ENCODE results near the gene LRP1. TPM values are rescaled to one million over a fixed set of nuclear protein-coding genes. Genes with fewer than 3 reads are reported as not detected.

LRP1 gene
- polyA plus RNA-seq, 1 donor (not counting 4 experiments of a cell fraction or from before 2014, with no cell fraction given) = 4.9 TPM

DNA sequence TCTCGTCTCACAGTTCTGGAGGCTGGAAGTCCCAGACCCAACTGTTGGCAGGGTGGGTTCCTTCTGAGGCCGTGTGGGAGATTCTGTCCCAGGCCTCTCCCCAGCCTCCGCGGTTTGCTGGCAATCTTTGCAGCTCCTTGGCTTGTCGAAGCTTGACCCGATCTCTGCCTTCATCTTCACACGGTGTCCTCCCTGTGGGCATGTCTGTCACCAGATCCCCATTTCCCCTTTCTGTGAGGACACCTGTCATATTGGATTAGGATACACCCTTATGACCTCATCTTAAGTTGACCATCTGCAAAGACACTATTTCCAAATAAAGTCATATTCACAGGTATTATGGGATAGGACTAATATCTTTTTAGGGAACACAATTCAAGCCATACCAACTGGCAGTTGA is 41.7 kb downstream of the LRP1 start:
- H3K9me1 ChIP-seq (ENCODE audit: control insufficient read depth, extremely low read depth, insufficient read depth, low read length) = no peaks in the 10 kb centered on the region
- no peak for TF ChIP-seq EZH2 (IDR thresholded peaks at IDR 0.05; ENCODE audit: low read length)
- H4K20me1 ChIP-seq (ENCODE audit: control insufficient read depth, extremely low read depth, insufficient read depth, low read length) = no peaks in the 10 kb centered on the region
- no peak overlapping the region for H2AFZ ChIP-seq (ENCODE audit: control insufficient read depth, low read length)
- H3K27me3 ChIP-seq (ENCODE audit: control insufficient read depth, extremely low read depth, insufficient read depth, low read length) = no peaks in the 10 kb centered on the region
- H3K79me2 ChIP-seq (ENCODE audit: control insufficient read depth, insufficient read depth, low read length) = no peaks in the 10 kb centered on the region
- no peaks in the 10 kb centered on the region for H3K9me3 ChIP-seq (ENCODE audit: control insufficient read depth, low read depth, low read length)
- H3K27ac ChIP-seq (ENCODE audit: control insufficient read depth, insufficient read depth, low read length) = no peak overlapping the region
- no peak overlapping the region for H3K4me3 ChIP-seq (ENCODE audit: control insufficient read depth in 2 of 3, extremely low read depth in 1 of 3, insufficient read depth in 2 of 3, low read depth in 1 of 3, low read length in 3 of 3)
- dilution Hi-C loops (cut with MboI; ENCODE audit: extremely low pct_ligation_motif_present, low sequenced_read_pairs) = loop anchor here (5.0 kb wide), 1 partner anchor 38 kb away; no protein-coding TSS in a partner anchor
- FAIRE-seq (no peak), DNase-seq (ENCODE audit: low read depth, low spot score) (no peak)
- no peak overlapping the region for H3K9ac ChIP-seq (ENCODE audit: control insufficient read depth, extremely low read depth, insufficient read depth, low read length)
- no peak overlapping the region for H3K4me2 ChIP-seq (ENCODE audit: control insufficient read depth, extremely low read depth, insufficient read depth, low read depth, low read length)
- H3K4me1 ChIP-seq (ENCODE audit: control insufficient read depth, extremely low read depth, insufficient read depth, low read length) = peaks cover 56% of the 10 kb centered on the region
- peaks cover 0 to 22% of the 10 kb centered on the region in 2 experiments for H3K36me3 ChIP-seq (ENCODE audit: control insufficient read depth in 2 of 2, extremely low read depth in 1 of 2, insufficient read depth in 2 of 2, low read length in 2 of 2)

DNA sequence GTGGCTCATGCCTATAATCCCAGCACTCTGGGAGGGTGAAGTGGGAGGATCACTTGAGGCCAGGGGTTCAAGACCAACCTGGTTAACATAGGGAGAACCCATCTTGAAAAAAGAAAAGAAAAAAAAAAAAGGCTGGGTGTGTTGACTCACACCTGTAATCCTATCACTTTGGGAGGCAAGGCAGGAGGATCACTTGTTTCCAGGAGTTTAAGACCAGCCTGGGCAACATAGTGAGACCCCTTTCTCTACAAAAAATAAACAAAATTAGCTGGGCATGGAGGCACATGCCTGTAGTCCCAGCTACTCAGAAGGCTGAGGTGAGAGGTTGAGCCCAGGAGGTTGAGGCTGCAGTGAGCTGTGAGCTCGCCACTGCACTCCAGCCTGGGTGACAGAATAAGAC is 42.1 kb downstream of the LRP1 start:
- TF ChIP-seq EZH2 (IDR thresholded peaks at IDR 0.05; ENCODE audit: low read length) = no peak
- TF ChIP-seq, protein P1, sequence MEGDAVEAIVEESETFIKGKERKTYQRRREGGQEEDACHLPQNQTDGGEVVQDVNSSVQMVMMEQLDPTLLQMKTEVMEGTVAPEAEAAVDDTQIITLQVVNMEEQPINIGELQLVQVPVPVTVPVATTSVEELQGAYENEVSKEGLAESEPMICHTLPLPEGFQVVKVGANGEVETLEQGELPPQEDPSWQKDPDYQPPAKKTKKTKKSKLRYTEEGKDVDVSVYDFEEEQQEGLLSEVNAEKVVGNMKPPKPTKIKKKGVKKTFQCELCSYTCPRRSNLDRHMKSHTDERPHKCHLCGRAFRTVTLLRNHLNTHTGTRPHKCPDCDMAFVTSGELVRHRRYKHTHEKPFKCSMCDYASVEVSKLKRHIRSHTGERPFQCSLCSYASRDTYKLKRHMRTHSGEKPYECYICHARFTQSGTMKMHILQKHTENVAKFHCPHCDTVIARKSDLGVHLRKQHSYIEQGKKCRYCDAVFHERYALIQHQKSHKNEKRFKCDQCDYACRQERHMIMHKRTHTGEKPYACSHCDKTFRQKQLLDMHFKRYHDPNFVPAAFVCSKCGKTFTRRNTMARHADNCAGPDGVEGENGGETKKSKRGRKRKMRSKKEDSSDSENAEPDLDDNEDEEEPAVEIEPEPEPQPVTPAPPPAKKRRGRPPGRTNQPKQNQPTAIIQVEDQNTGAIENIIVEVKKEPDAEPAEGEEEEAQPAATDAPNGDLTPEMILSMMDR (optimal IDR thresholded peaks at IDR 0.05 in 1 of 3, IDR thresholded peaks at IDR 0.05 in 1 of 3, conservative IDR thresholded peaks at IDR 0.05 in 1 of 3; ENCODE audit: extremely low read depth in 1 of 3, insufficient read depth in 2 of 3, low read length in 3 of 3) = no peak
- dilution Hi-C loops (cut with MboI; ENCODE audit: extremely low pct_ligation_motif_present, low sequenced_read_pairs) = loop anchor here (5.0 kb wide), 1 partner anchor 38 kb away; no protein-coding TSS in a partner anchor
- DNase-seq (ENCODE audit: low read depth, low spot score) = no peak
- Histone ChIP-seq H3K27ac (ENCODE audit: control insufficient read depth, insufficient read depth, low read length) (no peak overlapping the region), H3K4me1 (ENCODE audit: control insufficient read depth, extremely low read depth, insufficient read depth, low read length) (peaks cover 56% of the 10 kb centered on the region), H4K20me1 (ENCODE audit: control insufficient read depth, extremely low read depth, insufficient read depth, low read length) (no peaks in the 10 kb centered on the region), H2AFZ (ENCODE audit: control insufficient read depth, low read length) (no peak overlapping the region), H3K27me3 (ENCODE audit: control insufficient read depth, extremely low read depth, insufficient read depth, low read length) (no peaks in the 10 kb centered on the region), H3K4me3 (ENCODE audit: control insufficient read depth in 2 of 3, extremely low read depth in 1 of 3, insufficient read depth in 2 of 3, low read depth in 1 of 3, low read length in 3 of 3) (no peak overlapping the region), H3K79me2 (ENCODE audit: control insufficient read depth, insufficient read depth, low read length) (no peaks in the 10 kb centered on the region), H3K9ac (ENCODE audit: control insufficient read depth, extremely low read depth, insufficient read depth, low read length) (no peak overlapping the region), H3K9me1 (ENCODE audit: control insufficient read depth, extremely low read depth, insufficient read depth, low read length) (no peaks in the 10 kb centered on the region), H3K36me3 (ENCODE audit: control insufficient read depth in 2 of 2, extremely low read depth in 1 of 2, insufficient read depth in 2 of 2, low read length in 2 of 2) (peaks cover 0 to 22% of the 10 kb centered on the region in 2 experiments), H3K4me2 (ENCODE audit: control insufficient read depth, extremely low read depth, insufficient read depth, low read depth, low read length) (no peak overlapping the region), H3K9me3 (ENCODE audit: control insufficient read depth, low read depth, low read length) (no peaks in the 10 kb centered on the region)
- FAIRE-seq = no peak

DNA sequence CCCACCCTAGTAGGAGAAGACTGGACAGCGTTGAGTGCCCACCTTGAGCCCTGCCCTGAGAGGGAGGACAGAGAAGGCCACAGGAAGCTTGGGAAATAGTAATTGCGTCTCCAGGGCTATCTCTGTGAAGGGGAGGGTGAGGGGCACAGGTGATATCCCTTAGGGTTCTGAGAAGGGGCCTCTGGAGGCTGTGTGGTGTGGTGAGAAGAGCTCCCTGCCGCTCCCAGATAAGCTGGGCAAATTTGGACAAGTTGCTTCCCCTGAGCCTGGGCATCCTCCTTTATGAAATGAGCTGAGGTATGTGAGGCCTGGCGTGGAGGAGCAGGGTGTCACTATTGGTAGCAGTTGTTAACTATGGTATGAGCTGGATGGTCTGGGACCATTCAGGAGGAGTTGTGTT is 42.6 kb downstream of the LRP1 start:
- no peaks in the 10 kb centered on the region for H4K20me1 ChIP-seq (ENCODE audit: control insufficient read depth, extremely low read depth, insufficient read depth, low read length)

More for the DNA sequence above, 42.6 kb downstream of the LRP1 start:
- Histone ChIP-seq H3K4me2 (ENCODE audit: control insufficient read depth, extremely low read depth, insufficient read depth, low read depth, low read length) (peak overlapping the region; percentile 30), H3K4me1 (ENCODE audit: control insufficient read depth, extremely low read depth, insufficient read depth, low read length) (peaks cover 53% of the 10 kb centered on the region), H3K27ac (ENCODE audit: control insufficient read depth, insufficient read depth, low read length) (no peak overlapping the region), H3K9me3 (ENCODE audit: control insufficient read depth, low read depth, low read length) (no peaks in the 10 kb centered on the region), H3K9me1 (ENCODE audit: control insufficient read depth, extremely low read depth, insufficient read depth, low read length) (no peaks in the 10 kb centered on the region), H3K4me3 (ENCODE audit: control insufficient read depth in 2 of 3, extremely low read depth in 1 of 3, insufficient read depth in 2 of 3, low read depth in 1 of 3, low read length in 3 of 3) (no peak overlapping the region), H3K27me3 (ENCODE audit: control insufficient read depth, extremely low read depth, insufficient read depth, low read length) (no peaks in the 10 kb centered on the region), H2AFZ (ENCODE audit: control insufficient read depth, low read length) (no peak overlapping the region), H3K9ac (ENCODE audit: control insufficient read depth, extremely low read depth, insufficient read depth, low read length) (peak overlapping the region; percentile 3), H3K36me3 (ENCODE audit: control insufficient read depth in 2 of 2, extremely low read depth in 1 of 2, insufficient read depth in 2 of 2, low read length in 2 of 2) (peaks cover 0 to 22% of the 10 kb centered on the region in 2 experiments), H3K79me2 (ENCODE audit: control insufficient read depth, insufficient read depth, low read length) (no peaks in the 10 kb centered on the region)
- dilution Hi-C loops (cut with MboI; ENCODE audit: extremely low pct_ligation_motif_present, low sequenced_read_pairs) = loop anchor here (5.0 kb wide), 1 partner anchor 39 kb away; no protein-coding TSS in a partner anchor
- TF ChIP-seq, protein P1 (optimal IDR thresholded peaks at IDR 0.05 in 1 of 3, IDR thresholded peaks at IDR 0.05 in 1 of 3, conservative IDR thresholded peaks at IDR 0.05 in 1 of 3; ENCODE audit: extremely low read depth in 1 of 3, insufficient read depth in 2 of 3, low read length in 3 of 3) = no peak
- no peak for TF ChIP-seq EZH2 (IDR thresholded peaks at IDR 0.05; ENCODE audit: low read length)
- FAIRE-seq (no peak), DNase-seq (ENCODE audit: low read depth, low spot score) (no peak)
